K562 (cell line): Measurements from ENCODE around the gene WDR45. TPM values are rescaled to one million over a fixed set of nuclear protein-coding genes. Genes with fewer than 3 reads are reported as not detected.
A peak's percentile ranks its signal among the peaks of the same experiment; 100 is the strongest.

Experiments used
- AFF1 ChIP-seq, 2 experiments: fragments of 450-650 bp; IDR thresholded peaks; 2 replicates each; pipeline ENCODE4 v1.6.1; 2018; ENCODE audit warnings: mild to moderate bottlenecking in 2 of 2, low read depth in 1 of 2; ENCODE audit not compliant: partially characterized antibody in 2 of 2
- BCLAF1 ChIP-seq, 2 experiments: fragments of 450-650 bp in 1 of 2; IDR thresholded peaks; 2 replicates each; pipeline ENCODE4 v1.6.1; 2011 to 2017; ENCODE audit warnings: low read depth in 2 of 2, antibody characterized with exemption in 1 of 2, borderline replicate concordance in 1 of 2, low read length in 1 of 2, mild to moderate bottlenecking in 1 of 2, mixed read lengths in 1 of 2; ENCODE audit not compliant: control insufficient read depth in 1 of 2
- CUX1 ChIP-seq: fragments of 200-800 bp; sonication (Bioruptor generic); IDR thresholded peaks from 2 replicates; pipeline ENCODE4 v1.6.1; 2016; ENCODE audit warnings: missing genetic modification characterization, missing compliant biosample characterization
- EHMT2 ChIP-seq: fragments of 450-650 bp; IDR thresholded peaks from 2 replicates; pipeline ENCODE4 v1.6.1; 2018; ENCODE audit warnings: antibody characterized with exemption
- ETV6 ChIP-seq, 3 experiments: fragments of 150-350 bp in 1 of 3; sonication (generic) in 1 of 3; formaldehyde crosslinking in 1 of 3; IDR thresholded peaks; 2 replicates each; pipeline versions ENCODE4 v1.6.1 to v1.8.0; 2014 to 2022; ENCODE audit warnings: borderline replicate concordance in 2 of 3, low read depth in 2 of 3, antibody characterized with exemption in 1 of 3, low read length in 1 of 3, mild to moderate bottlenecking in 1 of 3, missing genetic modification reagents in 1 of 3
- NFRKB ChIP-seq: fragments of 450-650 bp; IDR thresholded peaks from 2 replicates; pipeline ENCODE4 v1.6.1; 2016; ENCODE audit warnings: low read depth
- XRCC5 ChIP-seq: fragments of 200-400 bp; formaldehyde crosslinking; IDR thresholded peaks from 2 replicates; pipeline ENCODE4 v1.6.1; 2017; ENCODE audit warnings: low read depth, mild to moderate bottlenecking, low read length
- ZBTB43 ChIP-seq: sonication (generic); formaldehyde crosslinking; IDR thresholded peaks from 2 replicates; pipeline ENCODE4 v1.8.0; 2023; ENCODE audit warnings: mild to moderate bottlenecking, missing genetic modification reagents
- ZNF184 ChIP-seq: sonication (generic); formaldehyde crosslinking; IDR thresholded peaks from 2 replicates; pipeline ENCODE4 v1.5.0; 2020; ENCODE audit warnings: missing genetic modification reagents
- ZNF324 ChIP-seq: fragments of 250-450 bp; sonication (Bioruptor Pico); IDR thresholded peaks from 2 replicates; pipeline ENCODE4 v1.4.0; 2020; ENCODE audit warnings: mild to moderate bottlenecking
- ZNF766 ChIP-seq: fragments of 200-800 bp; sonication (Bioruptor generic); conservative IDR thresholded peaks from 2 replicates; pipeline ENCODE4 v1.6.1; 2016; ENCODE audit warnings: missing genetic modification characterization, missing compliant biosample characterization
- polyA plus RNA-seq, 8 experiments: library from polyadenylated mRNA; depleted of rRNA in 4 of 8; stranded (reverse) in 5 of 8; unstranded in 3 of 8; fragments of >200 nt; fragmentation: Nextera tagmentation in 2 of 8; fragmentation: Illumina TruSeq in 1 of 8; extraction: Ambion mirVana in 2 of 8; extraction: Trizol in 1 of 8; gene quantifications; 2 replicates each; pipeline versions ENCODE4 v1.2.1 to v1.2.3, GENCODE V29; 2011 to 2014; ENCODE audit warnings: inconsistent platforms in 1 of 8, missing spikeins in 1 of 8
- total RNA-seq, 7 experiments: library from RNA; depleted of rRNA in 6 of 7; stranded (reverse); fragments of >200 nt in 6 of 7; fragmentation: Illumina TruSeq in 2 of 7; extraction: Trizol in 2 of 7; gene quantifications; 2 replicates each; pipeline versions ENCODE4 v1.2.1 to v1.2.3, GENCODE V29; 2011 to 2021; ENCODE audit warnings: low replicate concordance in 1 of 7

The WDR45 gene
- total and polyA plus RNA-seq, 9 of the 15 experiments (the other 6 are each of a cell fraction or from before 2014, with no cell fraction given): 19.4 to 136 (median 59.7) TPM

- TF ChIP-seq AFF1 (IDR thresholded peaks at IDR 0.05; ENCODE audit: low read depth in 1 of 2, partially characterized antibody in 2 of 2): no peak
- no peak for TF ChIP-seq ZBTB43 (CRISPR knock-in tag)
- no peak for TF ChIP-seq BCLAF1 (IDR thresholded peaks at IDR 0.05; ENCODE audit: borderline replicate concordance in 1 of 2, control insufficient read depth in 1 of 2, low read depth in 2 of 2, low read length in 1 of 2)
- no peak for TF ChIP-seq ETV6 (IDR thresholded peaks at IDR 0.05; ENCODE audit: borderline replicate concordance in 1 of 2, low read depth in 2 of 2, low read length in 1 of 2)
- TF ChIP-seq ETV6 (CRISPR knock-in tag; IDR thresholded peaks at IDR 0.05; ENCODE audit: borderline replicate concordance): no peak
- TF ChIP-seq NFRKB: no peak
- no peak for TF ChIP-seq ZNF184 (CRISPR knock-in tag)
- TF ChIP-seq EHMT2: no peak
- no peak for TF ChIP-seq CUX1
- TF ChIP-seq ZNF324 (CRISPR knock-in tag): no peak
- TF ChIP-seq ZNF766 (CRISPR knock-in tag): 0 out of 2 replicates have a peak, but pooled peaks have one; percentile 19
- no peak for TF ChIP-seq XRCC5
Observed at GRCh38 chrX:49039598-49040375, 39.9 kb downstream of the WDR45 start (continued).
